A549 (cell line): ENCODE results near the gene SLC12A7.

Source experiments
- POLR2A ChIP-seq: IDR thresholded peaks from 2 replicates; pipeline ENCODE4 v1.6.1; 2012; ENCODE audit warnings: mild to moderate bottlenecking, low read length
- RNF2 ChIP-seq: fragments of 200-600 bp; sonication (generic); IDR thresholded peaks from 2 replicates; pipeline ENCODE4 v1.6.1; 2016; ENCODE audit warnings: low read depth, mild to moderate bottlenecking, antibody characterized with exemption, moderate library complexity, borderline replicate concordance
- TF ChIP-seq, protein P1 (sequence below): fragments of 150-350 bp; IDR thresholded peaks from 2 replicates; pipeline ENCODE4 v1.6.1; 2014; ENCODE audit warnings: low read depth, mild to moderate bottlenecking, low read length
- TF ChIP-seq, protein P2 (sequence below): fragments of 200-600 bp; sonication (generic); IDR thresholded peaks from 2 replicates; pipeline ENCODE4 v1.6.1; 2016; ENCODE audit warnings: antibody characterized with exemption, mild to moderate bottlenecking, moderate library complexity
- TF ChIP-seq, protein P3 (sequence below): fragments of >200 bp; sonication (Bioruptor Twin); formaldehyde crosslinking; IDR thresholded peaks from 3 replicates; pipeline ENCODE4 v1.5.1; 2016

DNA sequence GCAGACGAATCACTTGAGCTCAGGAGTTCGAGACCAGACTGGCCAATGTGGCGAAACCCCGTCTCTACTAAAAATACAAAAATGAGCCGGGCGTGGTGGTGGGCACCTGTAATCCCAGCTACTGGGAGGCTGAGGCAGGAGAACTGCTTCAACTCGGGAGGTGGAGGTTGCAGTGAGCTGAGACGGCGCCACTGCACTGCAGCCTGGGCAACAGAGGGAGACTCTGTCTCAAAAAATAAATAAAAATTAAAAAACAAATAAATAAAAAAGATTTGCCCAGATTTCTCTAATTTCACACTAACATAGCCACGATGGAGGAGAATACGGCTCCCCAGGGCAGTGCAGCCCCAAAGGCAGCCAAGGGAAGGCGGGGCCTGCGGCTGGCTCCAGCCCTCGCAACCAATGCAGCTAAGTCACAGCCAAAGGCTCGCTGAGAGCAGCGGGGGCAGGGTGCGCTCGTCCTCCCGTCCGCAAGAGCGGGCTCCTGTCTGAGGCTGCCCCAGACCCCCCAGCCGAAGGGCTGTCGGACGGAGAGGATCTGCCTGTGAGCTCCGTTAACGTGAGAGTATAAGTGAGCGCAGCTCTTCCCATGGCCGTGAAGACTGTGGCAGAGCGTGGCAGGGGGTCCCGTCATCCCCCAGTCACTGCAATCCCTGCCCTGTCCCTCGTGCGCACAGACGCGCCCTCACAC lies 43.5 kb downstream of the SLC12A7 start:
- TF ChIP-seq POLR2A (no peak), RNF2 (no peak)
- TF ChIP-seq, protein P1, sequence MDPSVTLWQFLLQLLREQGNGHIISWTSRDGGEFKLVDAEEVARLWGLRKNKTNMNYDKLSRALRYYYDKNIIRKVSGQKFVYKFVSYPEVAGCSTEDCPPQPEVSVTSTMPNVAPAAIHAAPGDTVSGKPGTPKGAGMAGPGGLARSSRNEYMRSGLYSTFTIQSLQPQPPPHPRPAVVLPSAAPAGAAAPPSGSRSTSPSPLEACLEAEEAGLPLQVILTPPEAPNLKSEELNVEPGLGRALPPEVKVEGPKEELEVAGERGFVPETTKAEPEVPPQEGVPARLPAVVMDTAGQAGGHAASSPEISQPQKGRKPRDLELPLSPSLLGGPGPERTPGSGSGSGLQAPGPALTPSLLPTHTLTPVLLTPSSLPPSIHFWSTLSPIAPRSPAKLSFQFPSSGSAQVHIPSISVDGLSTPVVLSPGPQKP: no peak
- TF ChIP-seq, protein P2, sequence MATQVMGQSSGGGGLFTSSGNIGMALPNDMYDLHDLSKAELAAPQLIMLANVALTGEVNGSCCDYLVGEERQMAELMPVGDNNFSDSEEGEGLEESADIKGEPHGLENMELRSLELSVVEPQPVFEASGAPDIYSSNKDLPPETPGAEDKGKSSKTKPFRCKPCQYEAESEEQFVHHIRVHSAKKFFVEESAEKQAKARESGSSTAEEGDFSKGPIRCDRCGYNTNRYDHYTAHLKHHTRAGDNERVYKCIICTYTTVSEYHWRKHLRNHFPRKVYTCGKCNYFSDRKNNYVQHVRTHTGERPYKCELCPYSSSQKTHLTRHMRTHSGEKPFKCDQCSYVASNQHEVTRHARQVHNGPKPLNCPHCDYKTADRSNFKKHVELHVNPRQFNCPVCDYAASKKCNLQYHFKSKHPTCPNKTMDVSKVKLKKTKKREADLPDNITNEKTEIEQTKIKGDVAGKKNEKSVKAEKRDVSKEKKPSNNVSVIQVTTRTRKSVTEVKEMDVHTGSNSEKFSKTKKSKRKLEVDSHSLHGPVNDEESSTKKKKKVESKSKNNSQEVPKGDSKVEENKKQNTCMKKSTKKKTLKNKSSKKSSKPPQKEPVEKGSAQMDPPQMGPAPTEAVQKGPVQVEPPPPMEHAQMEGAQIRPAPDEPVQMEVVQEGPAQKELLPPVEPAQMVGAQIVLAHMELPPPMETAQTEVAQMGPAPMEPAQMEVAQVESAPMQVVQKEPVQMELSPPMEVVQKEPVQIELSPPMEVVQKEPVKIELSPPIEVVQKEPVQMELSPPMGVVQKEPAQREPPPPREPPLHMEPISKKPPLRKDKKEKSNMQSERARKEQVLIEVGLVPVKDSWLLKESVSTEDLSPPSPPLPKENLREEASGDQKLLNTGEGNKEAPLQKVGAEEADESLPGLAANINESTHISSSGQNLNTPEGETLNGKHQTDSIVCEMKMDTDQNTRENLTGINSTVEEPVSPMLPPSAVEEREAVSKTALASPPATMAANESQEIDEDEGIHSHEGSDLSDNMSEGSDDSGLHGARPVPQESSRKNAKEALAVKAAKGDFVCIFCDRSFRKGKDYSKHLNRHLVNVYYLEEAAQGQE: no peak
- TF ChIP-seq, protein P3, sequence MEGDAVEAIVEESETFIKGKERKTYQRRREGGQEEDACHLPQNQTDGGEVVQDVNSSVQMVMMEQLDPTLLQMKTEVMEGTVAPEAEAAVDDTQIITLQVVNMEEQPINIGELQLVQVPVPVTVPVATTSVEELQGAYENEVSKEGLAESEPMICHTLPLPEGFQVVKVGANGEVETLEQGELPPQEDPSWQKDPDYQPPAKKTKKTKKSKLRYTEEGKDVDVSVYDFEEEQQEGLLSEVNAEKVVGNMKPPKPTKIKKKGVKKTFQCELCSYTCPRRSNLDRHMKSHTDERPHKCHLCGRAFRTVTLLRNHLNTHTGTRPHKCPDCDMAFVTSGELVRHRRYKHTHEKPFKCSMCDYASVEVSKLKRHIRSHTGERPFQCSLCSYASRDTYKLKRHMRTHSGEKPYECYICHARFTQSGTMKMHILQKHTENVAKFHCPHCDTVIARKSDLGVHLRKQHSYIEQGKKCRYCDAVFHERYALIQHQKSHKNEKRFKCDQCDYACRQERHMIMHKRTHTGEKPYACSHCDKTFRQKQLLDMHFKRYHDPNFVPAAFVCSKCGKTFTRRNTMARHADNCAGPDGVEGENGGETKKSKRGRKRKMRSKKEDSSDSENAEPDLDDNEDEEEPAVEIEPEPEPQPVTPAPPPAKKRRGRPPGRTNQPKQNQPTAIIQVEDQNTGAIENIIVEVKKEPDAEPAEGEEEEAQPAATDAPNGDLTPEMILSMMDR: no peak
